ENCODE data around the gene EGFL6.
"Not testable (repeated sequence)": the region's sequence is repeated elsewhere in the genome, so short reads cannot be mapped to it uniquely, and the experiment has no call there.

EGFL6 gene

GRCh38 chrX:13590914-13591313 is 21.5 kb downstream of the EGFL6 start:
- DNase-seq (ENCODE audit: low spot score) = no peak

DNA sequence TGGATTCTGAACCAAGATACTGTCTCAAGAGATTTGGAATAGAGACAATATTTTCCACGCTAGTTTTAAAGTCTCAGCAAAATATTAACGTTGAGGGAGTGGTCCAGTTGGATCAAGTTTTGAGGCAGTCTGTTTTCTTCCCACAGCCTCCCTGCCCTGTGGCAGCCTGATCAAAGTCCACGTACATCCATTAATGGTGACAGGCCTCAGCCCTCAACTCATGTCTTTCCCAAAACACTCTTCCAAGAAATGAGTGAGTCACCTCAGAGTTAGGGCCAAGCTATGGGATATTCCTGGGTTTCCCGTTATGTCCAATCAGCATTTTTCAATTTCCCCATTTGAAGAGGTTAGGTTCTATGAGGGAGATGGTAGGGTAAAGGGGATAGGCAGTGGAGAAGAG is 28.5 kb downstream of the EGFL6 start:
- no peak for DNase-seq (ENCODE audit: low spot score)

GRCh38 chrX:13598877-13599276 is 29.5 kb downstream of the EGFL6 start:
- DNase-seq (ENCODE audit: low spot score) = peak; percentile 24

GRCh38 chrX:13599491-13599890 is 30.1 kb downstream of the EGFL6 start:
- no peak for DNase-seq (ENCODE audit: low spot score)

DNA sequence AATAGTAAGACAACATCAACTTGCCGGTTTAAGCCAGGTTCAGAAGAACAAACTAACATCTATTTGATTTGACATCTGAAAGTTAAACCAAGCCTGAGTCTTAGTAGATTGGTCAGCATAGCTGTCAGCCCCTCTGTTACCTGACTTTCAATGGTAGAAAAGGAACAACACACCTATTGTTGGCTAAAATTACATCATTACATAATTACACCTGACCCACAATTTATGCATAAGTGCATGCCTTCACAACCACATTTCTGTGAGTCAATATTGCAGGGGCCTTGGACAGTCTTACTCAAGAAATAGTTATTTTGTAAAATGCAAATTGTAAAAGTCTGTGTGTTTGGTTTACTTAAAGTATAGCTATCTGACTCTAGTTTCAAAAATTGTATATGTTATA is 36.2 kb downstream of the EGFL6 start:
- DNase-seq (ENCODE audit: low spot score) = no peak

DNA sequence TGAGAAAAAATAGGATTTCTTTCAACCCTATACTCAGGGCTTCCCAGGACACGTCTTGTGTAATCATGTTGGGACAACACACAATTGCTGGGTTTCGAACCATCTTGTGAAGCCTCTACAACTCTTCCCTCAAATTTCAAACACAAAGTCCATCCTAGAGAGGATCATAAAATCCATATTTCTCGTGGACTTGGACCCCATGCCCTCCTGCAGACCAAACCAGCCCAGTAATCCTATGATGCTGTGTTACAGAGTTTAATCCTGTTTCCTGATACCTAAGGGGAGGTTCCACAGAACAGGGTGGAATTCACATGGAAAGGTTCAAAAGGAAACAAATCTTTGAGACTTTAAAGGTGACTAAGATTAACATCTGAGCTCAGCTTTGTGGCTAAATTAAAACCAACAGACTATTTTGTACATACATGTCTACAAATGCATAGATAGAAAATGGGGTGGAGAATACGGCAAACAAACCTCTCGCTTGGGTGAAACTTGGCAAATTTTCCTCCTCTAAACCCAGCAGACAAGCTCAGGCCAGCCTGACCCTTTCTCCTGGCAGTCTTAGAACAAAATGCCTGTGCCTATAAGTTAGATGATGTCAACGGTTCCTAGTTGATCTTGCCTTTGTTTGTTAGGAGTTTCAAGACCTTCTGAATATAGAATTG is 38.1 kb downstream of the EGFL6 start:
- no peak for DNase-seq (ENCODE audit: low spot score)

- peak; percentile 18 for DNase-seq (ENCODE audit: low spot score)
Measured at GRCh38 chrX:13607996-13608365, 38.6 kb downstream of the EGFL6 start.

- no peak for DNase-seq (ENCODE audit: low spot score)
Measured at GRCh38 chrX:13614154-13614553, 44.8 kb downstream of the EGFL6 start.

DNA sequence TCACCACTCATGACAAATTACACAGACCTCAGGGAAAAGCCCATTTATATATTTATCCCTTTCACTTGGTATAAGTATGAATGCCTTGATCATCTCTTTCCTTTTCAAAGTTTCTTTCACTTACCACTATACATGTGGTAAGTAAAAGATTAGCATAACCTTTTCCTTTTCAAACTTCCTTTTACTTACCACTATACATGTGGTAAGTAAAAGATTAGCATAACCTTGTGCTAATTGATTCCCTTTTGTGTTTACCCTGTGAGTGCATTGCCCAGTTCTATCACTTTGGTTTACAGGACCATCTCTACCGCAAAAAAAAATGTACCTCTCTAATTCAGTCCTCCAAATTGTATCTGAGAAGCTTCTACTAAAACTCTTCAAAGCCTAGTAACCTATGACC is 50.8 kb downstream of the EGFL6 start:
- no peak for DNase-seq (ENCODE audit: low spot score)

DNA sequence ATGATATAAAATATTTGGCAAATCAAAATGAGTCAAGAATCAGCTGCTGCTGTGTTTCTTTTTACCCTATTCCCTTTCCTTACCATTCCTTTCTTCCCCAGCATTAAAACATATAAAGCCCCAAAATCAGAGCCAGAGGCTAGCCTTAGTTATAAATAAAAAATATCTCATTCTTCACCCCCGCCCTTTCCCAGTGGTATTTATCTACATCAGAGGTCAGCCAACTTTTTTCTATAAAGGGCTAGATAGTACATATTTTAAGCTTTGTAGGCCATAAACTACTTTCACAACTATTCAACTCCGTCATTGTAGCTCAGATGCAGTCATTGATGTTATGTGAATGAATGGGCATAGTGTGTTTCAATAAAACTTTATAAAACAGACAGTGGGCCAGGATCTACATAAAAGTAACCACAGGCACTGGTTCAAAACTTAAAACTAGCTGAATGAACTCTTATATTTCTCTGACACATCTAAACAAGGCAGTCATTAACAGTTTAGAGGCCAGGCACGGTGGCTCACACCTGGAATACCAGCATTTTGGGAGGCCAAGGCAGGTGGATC is 53.1 kb downstream of the EGFL6 start:
- DNase-seq (ENCODE audit: low spot score) = no peak

DNA sequence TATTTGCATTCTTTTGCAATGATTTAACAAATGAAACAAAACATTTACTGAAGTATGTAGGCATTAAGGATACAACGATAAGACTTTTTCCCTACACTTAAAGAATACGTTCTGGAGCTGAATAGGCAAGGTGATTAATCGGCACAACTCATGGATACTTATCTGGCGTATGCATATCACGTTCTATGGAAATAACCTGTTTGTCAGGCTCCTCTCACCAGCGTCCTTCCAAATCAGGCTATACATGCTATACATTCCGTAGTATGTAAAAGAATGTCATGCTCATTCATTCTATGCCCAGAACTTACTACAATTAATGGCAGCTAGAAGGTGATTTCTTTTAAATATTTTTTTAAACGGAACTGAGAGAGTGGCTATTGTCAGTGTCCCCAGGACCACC is 57.9 kb downstream of the EGFL6 start:
- no peak for DNase-seq (ENCODE audit: low spot score)

- DNase-seq (ENCODE audit: low spot score) = not testable (repeated sequence)
Measured at GRCh38 chrX:13637224-13637623, 67.8 kb downstream of the EGFL6 start.

GRCh38 chrX:13638021-13638420 is 68.6 kb downstream of the EGFL6 start:
- no peak for DNase-seq (ENCODE audit: low spot score)

- no peak for DNase-seq (ENCODE audit: low spot score)
Measured at GRCh38 chrX:13638826-13639225, 69.4 kb downstream of the EGFL6 start.

DNA sequence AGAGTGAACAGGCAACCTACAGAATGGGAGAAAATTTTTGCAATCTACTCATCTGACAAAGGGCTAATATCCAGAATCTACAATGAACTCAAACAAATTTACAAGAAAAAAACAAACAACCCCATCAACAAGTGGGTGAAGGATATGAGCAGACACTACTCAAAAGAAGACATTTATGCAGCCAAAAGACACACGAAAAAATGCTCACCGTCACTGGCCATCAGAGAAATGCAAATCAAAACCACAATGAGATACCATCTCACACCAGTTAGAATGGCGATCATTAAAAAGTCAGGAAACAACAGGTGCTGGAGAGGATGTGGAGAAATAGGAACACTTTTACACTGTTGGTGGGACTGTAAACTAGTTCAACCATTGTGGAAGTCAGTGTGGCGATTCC is 72.3 kb downstream of the EGFL6 start:
- not testable (repeated sequence) for DNase-seq (ENCODE audit: low spot score)

- no peak for DNase-seq (ENCODE audit: low spot score)
Measured at GRCh38 chrX:13645464-13646153, 76.2 kb downstream of the EGFL6 start.

GRCh38 chrX:13646154-13646549 is 76.8 kb downstream of the EGFL6 start:
- DNase-seq (ENCODE audit: low spot score) = peak; percentile 34

DNA sequence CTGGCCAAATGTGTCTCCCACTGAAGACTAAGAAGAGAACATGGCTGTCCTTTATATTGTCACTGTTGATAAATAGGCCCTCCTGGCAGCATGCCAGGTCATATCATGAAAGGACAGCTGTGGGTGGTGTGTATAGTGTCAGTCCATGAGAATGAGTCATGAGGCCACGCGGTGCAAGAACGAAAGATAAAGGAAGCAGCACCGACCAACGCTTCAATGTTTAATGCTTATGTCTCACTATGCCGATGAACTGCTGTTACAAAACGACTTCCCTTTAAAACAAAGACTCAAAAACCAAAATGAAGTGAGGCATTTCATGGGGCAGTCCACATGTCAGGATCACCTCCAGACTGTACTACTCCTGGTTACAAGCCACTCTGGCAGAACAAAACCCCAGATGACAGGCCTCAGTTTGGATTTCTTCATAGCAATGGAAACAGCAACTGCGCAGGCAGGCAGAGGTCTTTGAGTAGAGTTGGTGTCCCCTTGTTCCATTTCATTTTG is 78.4 kb downstream of the EGFL6 start:
- no peak for DNase-seq (ENCODE audit: low spot score)

DNA sequence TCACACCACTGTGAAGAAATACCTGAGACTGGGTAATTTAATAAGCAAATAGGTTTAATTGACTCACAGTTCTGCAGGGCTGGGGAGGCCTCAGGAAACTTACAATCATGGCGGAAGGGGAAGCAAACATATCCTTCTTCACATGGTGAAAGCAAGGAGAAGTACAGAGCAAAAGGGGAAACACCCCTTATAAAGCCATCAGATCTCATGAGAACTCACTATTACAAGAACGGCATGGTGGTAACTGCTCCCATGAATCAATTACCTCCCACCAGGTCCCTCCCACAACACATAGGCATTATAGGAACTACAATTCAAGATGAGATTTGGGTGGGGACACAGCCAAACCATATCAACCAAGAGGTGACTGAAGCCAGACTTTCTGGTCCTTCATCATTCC is 78.9 kb downstream of the EGFL6 start:
- not testable (repeated sequence) for DNase-seq (ENCODE audit: low spot score)

GRCh38 chrX:13649838-13650237 is 80.4 kb downstream of the EGFL6 start:
- DNase-seq (ENCODE audit: low spot score) = no peak

DNA sequence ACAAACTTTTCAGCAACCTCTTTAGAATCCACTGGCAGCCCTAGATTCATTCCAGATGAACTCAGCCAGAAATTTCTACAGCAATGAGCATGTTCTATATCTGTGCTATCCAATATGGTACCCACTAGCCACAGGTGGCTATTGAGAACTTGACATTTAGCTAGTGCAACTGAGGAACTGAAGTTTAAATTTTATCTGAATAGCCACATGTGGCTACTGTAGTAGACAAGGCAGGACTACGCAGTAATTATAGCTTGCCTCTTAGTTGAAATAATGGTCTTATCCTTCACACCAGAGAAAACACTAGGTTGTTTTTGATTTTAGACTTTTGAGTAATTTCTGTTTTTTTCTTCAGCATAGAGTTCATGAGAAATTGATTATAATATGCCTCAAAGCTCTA is 80.9 kb downstream of the EGFL6 start:
- DNase-seq (ENCODE audit: low spot score) = no peak

- no peak for DNase-seq (ENCODE audit: low spot score)
Measured at GRCh38 chrX:13651150-13651549, 81.7 kb downstream of the EGFL6 start.

DNA sequence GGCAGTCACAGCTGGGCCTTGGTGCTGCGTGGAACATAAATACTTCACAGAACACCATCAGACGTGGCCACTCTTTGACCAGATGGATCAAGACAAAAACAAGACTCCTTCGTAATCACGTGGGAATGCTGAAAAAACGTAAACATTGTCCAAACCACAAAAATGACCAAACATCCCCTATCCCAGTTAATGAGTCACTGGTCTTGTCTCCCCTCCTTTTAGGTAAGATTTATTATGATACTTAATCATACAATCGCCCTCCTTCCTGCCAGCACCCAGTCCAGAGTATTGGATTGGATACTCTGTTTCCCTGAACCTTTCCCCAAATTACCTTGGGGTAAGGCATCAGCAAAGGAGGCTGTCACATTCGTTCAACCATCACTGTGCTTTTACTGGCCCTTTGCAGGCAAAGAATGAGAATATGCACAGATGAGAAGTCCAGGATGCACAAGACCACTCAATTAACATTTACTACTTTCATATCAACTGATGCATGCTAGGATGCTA is 82.9 kb downstream of the EGFL6 start:
- DNase-seq (ENCODE audit: low spot score) = no peak

Data from iPS-NIHi11 (cell line).